ENCODE data around the gene ARPC5L. TPM values are rescaled to one million over a fixed set of nuclear protein-coding genes. Genes with fewer than 3 reads are reported as not detected.

ARPC5L gene
- total RNA-seq, 1 donor from 2014 or later, result 28.5 TPM

DNA sequence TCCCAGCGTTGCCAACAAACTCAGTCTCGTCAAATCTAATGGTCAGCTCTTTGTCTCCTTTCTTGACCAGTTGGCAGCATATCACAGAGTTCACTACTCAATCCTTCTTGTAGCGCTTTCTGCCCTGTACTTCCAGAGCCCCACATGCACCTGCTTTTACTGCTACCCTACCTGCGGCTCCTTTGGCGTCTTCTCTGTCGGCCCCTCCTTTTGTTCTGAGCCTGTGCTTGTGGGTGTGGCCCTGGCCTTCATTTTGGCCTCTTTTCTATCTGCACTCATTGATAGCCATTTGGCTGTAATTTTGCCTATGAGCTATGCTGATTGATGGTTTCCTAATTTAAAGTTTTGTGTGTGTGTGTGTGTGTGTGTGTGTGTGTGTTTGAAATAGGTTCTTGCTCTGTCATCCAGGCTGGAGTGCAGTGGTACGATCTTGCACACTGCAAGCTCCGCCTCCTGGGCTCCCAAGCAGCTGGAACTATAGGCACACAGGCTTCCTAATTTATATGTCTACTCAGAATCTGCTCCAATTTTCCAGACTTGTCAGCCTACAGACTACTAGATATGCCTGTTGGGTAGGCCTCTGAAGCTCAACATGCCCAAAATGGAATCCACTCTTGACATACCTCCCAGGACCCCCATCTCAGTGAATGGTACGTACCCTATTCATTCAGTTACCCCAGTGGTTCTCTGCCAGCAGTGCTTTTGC lies 32.3 kb downstream of the ARPC5L start:
- Mint-ChIP-seq H3K36me3 (peaks cover 31% of the 10 kb centered on the region), H3K4me3 (no peak overlapping the region), H3K27me3 (ENCODE audit: low read depth) (no peaks in the 10 kb centered on the region), H3K27ac (no peak overlapping the region), H3K9me3 (no peaks in the 10 kb centered on the region), H3K4me1 (no peaks in the 10 kb centered on the region)
- TF ChIP-seq, protein P1, sequence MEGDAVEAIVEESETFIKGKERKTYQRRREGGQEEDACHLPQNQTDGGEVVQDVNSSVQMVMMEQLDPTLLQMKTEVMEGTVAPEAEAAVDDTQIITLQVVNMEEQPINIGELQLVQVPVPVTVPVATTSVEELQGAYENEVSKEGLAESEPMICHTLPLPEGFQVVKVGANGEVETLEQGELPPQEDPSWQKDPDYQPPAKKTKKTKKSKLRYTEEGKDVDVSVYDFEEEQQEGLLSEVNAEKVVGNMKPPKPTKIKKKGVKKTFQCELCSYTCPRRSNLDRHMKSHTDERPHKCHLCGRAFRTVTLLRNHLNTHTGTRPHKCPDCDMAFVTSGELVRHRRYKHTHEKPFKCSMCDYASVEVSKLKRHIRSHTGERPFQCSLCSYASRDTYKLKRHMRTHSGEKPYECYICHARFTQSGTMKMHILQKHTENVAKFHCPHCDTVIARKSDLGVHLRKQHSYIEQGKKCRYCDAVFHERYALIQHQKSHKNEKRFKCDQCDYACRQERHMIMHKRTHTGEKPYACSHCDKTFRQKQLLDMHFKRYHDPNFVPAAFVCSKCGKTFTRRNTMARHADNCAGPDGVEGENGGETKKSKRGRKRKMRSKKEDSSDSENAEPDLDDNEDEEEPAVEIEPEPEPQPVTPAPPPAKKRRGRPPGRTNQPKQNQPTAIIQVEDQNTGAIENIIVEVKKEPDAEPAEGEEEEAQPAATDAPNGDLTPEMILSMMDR (IDR thresholded peaks at IDR 0.05; ENCODE audit: unreplicated experiment), result no peak
- DNase-seq (ENCODE audit: low spot score in 2 of 2, unreplicated experiment in 2 of 2), result no peak

DNA sequence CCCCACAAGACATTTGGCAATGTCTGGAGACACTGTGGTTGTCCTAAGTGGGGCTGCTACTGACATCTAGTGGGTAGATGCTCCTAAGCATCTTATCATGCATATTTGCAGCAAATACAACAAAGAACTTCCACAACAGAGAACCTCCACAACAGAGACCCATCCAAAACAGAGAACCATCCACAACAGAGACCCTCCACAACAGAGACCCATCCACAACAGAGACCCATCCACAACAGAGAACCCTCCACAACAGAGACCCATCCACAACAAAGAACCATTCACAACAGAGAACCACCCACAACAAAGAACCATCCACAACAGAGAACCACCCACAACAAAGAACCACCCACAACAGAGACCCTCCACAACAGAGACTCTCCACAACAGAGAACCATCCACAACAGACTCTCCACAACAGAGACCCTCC lies 32.8 kb downstream of the ARPC5L start:
- peak overlapping the region; percentile 33 for H3K27ac Mint-ChIP-seq
- H3K4me3 Mint-ChIP-seq, result no peak overlapping the region

DNA sequence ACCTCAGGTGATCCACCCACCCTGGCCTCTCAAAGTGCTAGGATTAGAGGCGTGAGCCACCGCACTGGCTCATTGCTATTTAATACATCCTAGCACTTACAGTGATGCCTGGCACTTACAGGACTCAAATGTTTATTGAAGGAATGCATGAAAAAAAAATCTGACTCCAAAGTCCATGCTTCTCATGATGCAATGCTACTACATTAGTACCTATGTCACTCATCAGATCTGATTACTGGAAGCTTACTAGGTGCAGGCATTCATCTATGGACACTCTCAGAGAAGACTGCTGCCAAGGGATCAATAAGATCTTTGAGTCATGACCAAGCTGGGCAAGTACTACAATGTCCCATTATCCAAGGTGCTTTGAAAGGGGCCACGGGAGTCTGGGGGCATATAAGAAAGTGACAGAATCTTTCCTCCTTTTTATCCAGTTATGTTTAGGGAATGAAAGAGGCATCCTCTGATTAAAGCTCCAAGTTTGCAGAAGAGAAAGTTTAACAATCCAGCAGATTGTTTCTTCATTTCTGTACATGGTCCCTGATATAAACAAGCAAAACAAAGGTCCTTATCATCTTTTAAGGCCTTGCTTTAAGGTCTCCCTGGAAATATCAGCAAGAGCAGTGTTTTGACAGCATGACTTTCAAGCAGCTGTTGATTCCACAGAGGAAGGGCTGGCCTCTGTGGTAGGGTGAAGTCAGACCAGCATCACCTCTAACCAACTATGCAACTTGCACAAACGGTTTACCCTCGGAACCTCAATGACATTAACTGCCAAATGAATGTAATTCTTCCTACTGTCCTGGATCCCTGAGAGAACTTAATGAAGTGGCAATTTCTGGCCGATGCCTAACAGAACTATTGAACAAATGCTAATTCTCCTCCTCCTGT lies 35.9 kb downstream of the ARPC5L start:
- TF ChIP-seq, protein P1 (IDR thresholded peaks at IDR 0.05; ENCODE audit: unreplicated experiment), result no peak
- Mint-ChIP-seq H3K27ac (no peak overlapping the region), H3K4me1 (no peaks in the 10 kb centered on the region), H3K9me3 (no peaks in the 10 kb centered on the region), H3K36me3 (peaks cover 26% of the 10 kb centered on the region), H3K27me3 (ENCODE audit: low read depth) (no peaks in the 10 kb centered on the region), H3K4me3 (no peak overlapping the region)
- no peak for DNase-seq (ENCODE audit: low spot score in 2 of 2, unreplicated experiment in 2 of 2)

More for the DNA sequence above, 32.8 kb downstream of the ARPC5L start:
- Mint-ChIP-seq H3K4me1 (no peaks in the 10 kb centered on the region), H3K9me3 (no peaks in the 10 kb centered on the region), H3K36me3 (peaks cover 28% of the 10 kb centered on the region), H3K27me3 (ENCODE audit: low read depth) (no peaks in the 10 kb centered on the region)
- DNase-seq (ENCODE audit: low spot score in 2 of 2, unreplicated experiment in 2 of 2), result no peak
- TF ChIP-seq, protein P1 (IDR thresholded peaks at IDR 0.05; ENCODE audit: unreplicated experiment), result no peak

DNA sequence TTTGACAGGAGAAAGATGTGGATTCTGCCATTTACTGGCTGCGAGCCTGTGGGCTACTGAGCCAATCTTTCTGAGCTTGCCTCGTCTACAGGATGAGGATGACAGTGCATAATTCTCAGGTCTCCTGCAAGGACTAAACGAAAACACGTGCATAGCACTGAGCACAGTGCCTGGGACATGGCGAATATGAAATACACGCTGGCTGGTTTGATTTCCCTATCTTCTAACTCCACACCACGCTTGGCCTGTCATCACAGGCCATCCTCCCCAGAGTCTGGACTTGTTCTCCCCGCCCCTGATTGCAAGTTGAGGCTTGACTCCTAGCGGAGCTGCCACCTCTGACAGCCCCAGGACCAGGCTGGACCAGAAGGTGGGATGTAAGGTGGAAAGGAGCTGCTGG lies 37.9 kb downstream of the ARPC5L start:
- no peak for DNase-seq (ENCODE audit: low spot score in 2 of 2, unreplicated experiment in 2 of 2)
- Mint-ChIP-seq H3K27me3 (ENCODE audit: low read depth) (no peaks in the 10 kb centered on the region), H3K4me1 (no peaks in the 10 kb centered on the region), H3K36me3 (peaks cover 27% of the 10 kb centered on the region), H3K27ac (no peak overlapping the region), H3K9me3 (no peaks in the 10 kb centered on the region), H3K4me3 (no peak overlapping the region)
- TF ChIP-seq, protein P1 (IDR thresholded peaks at IDR 0.05; ENCODE audit: unreplicated experiment), result no peak

DNA sequence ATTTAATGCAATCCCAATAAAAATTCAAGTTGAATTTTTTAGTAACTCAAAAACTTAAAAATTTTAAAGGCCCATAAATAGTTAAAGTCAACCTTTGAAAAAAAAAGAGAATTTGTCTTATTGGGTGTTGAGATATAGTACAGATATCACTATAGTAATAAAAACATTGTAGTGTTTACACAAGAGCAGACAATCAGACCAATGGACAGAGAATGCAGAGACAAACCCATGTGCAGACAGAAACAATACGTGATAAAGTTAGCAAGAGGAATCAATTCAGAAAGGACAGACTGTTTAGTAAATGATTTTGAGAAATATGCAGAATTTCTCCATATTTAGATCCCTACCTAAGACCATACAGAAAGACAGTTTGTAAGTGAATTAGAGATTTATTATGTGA lies 45.0 kb downstream of the ARPC5L start:
- TF ChIP-seq, protein P1 (IDR thresholded peaks at IDR 0.05; ENCODE audit: unreplicated experiment), result no peak
- H3K36me3 Mint-ChIP-seq, result peaks cover 29% of the 10 kb centered on the region

More for the DNA sequence above, 45.0 kb downstream of the ARPC5L start:
- H3K27me3 Mint-ChIP-seq (ENCODE audit: low read depth), result no peaks in the 10 kb centered on the region
- no peak overlapping the region for H3K27ac Mint-ChIP-seq
- H3K4me1 Mint-ChIP-seq, result peaks cover 3% of the 10 kb centered on the region
- no peaks in the 10 kb centered on the region for H3K9me3 Mint-ChIP-seq
- no peak overlapping the region for H3K4me3 Mint-ChIP-seq
- no peak for DNase-seq (ENCODE audit: low spot score in 2 of 2, unreplicated experiment in 2 of 2)

All from mesothelial cell of epicardium (in vitro differentiated cells).